NCI-H128 (cell line): ENCODE data around the gene RIMS3.
A peak's percentile ranks its signal among the peaks of the same experiment; 100 is the strongest.

Experiments used
- DNase-seq: peaks from one replicate; lab custom pipeline; 2025; ENCODE audit not compliant: unreplicated experiment; lab: John Stamatoyannopoulos, UW

Gene RIMS3

DNA sequence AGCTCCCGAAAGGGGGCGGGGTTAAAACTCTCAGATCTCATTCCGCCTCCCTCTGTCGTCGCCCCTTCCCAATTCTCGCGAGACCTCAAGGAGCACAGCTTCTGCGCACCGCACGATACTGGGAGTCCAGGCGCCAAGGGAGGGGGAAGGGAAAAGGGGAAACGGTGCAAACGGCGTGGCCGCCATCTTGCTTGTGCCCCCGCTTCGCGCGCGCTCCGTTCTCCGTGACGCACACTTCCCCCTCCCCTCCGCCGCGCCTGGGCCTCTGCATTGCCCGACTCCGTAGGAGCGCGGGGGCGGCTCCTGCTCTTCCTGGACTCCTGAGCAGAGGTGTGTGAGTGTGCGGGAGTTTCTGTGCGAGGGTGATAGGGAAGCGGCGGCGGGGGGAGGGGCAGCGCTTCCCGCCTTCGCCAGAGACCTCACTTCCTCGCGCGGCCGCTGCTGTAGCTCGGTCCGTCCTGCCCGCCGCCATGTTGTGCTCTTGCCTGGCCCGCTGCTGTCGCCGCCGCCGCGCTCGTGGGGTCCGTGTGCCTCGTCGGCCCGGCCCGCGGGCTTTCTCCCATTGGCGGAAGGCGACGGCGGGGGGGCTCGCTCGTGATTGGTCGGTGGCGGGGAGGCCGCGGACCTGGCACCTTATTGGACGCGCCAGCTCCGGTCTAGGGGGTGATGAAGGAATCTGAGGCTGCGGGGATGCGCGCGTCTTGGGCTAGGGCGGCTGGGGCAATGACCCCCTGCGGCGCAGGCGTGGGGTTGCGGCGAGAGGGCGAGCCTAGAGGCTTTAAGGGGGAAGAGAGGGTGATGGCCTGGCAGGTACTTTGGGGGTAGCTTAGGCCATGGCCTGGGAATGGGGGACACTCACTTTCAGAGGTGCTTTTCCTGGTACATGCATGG is 26.3 kb upstream of the RIMS3 start, which contains the start of gene NFYC:
Gene NFYC, plus strand, starts transcription at position 167 of the 891 bp plus-strand sequence. CDS start 47,140 bp downstream, outside the sequence.
- peak; percentile 99 for DNase-seq

DNA sequence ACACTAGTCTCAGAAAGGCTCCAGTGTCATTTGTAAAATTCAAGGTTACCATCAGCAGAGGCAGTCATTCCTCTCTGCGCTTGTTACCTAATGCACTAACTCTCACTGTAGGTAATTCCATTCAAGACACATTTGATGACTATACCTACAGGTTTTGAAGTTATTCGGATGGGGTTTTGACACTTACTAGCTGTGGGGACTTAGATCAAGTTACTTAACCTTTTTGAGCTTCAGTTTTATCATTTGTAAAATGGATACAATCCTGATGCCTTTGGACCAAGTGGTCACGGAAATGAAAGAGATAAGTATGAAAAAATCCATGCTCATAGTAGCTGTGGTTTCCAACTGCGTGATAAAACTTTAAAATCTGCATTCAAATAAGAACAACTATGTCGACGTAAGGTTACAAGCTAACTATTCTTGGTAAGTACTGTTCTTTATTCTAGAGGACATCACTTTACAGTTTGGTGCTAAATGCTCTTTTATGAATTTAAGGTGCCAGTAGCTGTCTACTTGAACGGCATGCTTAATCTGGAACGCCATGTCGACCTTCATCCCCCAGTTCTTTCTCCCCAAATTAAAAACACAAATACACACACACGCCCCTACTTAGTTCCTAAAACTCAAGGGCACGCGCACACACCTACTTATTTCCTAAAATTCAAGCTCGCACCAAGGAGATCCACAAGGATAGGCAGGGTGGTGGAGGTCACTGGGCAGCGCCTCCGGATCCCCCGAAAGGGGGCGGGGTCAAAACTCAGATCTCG is 25.5 kb upstream of the RIMS3 start:
- DNase-seq: no peak

DNA sequence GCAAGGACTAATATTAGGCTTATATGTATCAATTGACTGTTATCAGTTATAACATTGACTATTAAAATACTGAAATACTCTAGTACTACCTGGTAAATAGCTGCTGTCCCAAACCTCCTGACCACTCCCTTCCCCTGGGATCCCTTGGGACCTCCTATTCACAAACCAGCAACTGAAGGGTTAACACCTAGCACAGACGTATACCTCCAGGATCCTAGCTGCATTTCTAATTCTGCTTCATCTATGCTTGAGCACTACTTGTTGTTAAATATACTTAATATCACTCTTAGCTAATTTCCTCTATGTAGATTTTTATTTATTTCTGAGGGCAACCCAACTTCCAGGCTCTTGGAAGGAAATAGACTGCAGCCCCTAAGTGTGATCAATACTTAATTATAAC is 24.3 kb upstream of the RIMS3 start:
- no peak for DNase-seq

DNA sequence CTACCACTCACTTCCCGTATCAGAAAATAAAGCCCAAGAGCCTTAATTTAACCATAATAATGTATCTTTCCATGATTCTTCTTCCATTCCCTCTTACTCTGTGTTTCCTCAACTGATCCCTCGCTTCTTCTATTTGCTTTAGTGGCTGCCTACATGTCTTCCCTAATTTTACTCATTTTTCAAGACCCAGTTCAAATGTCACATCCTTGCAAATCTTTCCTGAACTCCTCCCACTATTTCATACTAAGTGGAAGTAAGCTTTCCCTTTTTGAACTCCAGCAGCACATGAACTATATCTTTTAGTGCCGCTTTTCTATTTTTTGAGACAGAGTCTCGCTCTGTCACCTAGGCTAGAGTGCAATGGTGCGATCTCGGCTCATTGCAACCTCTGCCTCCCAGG is 22.2 kb upstream of the RIMS3 start:
- DNase-seq: no peak

DNA sequence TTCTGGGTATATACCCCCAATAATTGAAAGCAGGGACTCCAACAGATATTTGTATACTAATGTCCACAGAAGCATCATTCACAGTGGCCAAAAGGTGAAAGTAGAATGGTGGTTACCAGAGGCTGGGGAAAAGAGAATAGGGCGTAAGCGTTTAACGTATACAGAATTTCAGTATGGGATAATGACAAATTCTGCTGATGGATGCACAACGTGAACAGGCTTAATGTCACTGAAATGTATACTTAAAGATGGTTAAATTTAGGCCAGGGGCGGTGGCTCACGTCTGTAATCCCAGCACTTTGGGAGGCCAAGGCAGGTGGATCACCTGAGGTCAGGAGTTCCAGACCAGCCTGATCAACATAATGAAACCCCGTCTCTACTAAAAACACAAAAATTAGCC is 21.6 kb upstream of the RIMS3 start:
- no peak for DNase-seq

DNA sequence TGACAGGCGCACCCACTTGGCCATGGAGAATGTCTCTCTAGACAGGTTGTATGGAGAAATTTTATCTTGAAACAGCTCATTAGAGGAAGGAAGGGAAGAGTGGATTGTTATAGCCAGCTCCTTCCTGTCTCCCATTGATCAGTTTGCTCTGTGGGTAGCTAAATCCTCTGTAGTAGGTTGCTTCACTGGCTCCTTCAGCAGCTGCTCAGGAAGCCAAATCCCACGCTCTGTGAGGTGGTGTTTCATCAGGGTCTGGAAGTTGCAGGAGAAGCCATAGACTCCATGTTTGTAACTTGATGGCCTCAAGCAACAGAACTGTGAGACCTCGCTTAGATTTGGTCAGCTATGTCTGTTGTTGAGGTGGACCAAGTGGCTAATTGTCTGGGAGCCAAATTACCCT is 19.2 kb upstream of the RIMS3 start:
- DNase-seq: no peak

DNA sequence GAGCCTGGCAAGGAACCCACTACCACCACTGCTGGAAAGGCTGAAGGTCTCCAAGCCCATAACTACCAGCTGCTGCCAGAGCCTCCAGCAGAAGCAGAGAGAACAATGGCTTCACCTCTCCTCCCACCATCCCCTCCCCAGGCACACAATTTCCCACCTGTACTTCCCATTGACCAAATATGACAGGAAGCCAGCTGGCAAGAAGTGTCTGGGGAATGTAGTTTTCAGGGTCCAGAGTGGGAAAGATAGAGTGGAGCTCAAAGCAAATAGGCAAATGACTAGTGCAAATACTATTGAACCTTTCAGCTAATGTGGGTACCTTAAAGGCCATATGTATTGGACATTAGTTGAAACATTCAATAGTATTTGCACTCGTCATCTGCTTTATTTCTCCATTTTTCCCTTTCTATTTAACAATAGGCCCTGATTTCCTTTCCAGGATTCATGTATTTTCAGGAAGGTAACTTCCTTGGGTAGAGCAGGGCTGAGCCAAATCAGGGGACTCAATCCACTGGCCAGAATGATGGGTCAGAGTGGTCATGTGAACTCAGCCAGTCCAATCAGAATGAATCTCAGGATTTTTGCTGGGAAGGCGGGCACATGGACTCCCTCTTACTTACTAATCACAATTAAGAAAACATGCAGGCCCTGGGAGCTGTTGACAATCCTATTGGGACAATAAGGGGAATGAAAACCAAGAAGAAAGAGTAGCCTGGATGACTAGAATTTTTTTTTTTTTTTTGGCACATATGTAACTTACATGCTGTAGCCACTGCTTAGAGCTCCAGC is 13.9 kb upstream of the RIMS3 start:
- DNase-seq: no peak

DNA sequence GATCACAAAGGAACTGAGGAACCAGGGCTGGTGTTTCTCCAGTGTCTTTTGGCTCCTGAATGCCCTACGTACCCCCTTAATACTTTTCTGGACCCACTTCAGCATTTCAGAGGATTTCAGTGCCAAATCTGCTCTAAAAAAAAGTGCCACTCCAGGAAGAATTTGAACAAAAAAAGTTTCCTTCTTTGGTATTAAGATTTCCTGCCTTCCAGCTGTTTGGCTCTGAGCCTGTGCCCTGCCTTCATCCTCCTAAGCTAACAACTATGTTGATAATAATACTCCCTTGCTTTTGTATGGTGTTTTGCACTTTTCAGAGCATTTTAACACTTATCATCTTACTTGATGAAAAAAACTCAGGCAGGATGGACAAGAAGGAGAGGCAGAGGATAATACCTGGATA is 11.0 kb upstream of the RIMS3 start:
- no peak for DNase-seq

DNA sequence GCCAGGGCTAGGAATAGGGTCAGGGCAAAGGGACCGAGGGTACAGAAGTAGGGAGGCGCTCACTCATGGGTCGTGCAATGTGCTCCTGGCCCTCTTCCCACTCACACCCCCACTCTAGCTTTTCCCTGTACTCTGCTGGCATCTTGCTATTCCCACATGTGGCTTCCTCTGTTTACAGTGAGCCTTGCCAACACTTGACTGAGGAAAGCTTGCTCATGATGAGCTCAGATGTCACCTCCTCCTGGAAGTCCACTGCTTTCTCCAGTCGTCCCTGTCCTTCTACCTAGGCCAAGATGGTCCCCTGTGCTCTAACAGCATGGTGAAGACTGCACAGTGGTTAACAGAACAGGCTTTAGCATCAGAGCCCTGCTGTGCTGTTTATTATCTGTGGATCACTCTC is 8.0 kb upstream of the RIMS3 start:
- DNase-seq: no peak

DNA sequence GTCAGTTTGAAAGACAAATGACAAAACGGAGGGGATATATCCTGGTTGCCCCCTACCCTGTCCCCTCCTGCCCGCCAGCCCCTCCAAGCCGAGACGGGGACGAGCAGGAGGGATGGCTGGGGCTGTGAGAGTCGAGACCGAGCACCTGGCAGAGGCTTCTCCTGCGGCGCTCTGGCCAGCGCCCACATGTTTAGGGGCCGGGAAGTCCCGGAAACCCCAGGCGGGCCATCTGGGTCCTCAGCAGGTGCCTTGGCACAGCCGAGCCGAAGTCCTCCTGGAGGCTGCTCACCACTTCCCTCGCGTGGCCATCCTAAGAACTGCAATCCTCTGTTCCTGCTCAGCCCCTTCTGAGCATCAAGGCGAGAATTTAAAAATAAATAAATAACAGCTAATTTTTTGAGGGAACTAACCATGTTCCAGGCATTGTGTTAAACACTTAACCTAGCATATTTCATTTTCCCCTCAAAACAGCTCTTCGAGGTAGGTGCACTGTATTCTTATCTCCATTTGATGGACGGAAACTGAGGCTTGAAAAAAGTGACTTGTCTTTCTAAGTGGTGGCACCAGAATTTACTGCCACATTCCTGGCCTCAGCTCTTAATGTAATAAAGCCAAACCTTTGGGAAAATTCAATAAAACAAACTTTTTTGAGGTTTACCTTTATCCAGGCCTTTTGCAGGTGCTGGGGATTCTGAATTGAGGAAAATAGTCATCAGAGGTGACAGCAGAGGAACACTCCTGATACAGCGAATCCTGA is 3.5 kb upstream of the RIMS3 start:
- peak; percentile 66 for DNase-seq

DNA sequence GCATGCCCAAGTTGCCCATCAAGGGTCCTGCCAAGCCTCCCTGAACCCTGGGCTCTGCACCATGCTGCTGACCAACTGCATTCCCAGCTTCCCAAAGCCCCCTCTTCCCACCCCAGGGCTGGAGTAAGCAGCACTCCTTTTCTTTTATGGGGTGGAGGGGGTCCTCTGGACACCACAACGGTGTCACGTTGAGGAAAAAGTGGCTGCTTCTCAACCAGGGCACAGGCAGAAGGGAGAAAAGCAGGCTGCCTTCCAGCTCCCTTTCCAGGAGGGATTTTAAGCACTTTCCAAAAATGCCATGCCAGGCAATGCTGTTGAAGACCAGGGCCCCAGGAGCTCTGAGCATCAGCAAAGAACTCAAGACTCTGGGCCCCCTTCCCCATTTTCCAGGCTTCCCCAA is 691 bp downstream of the RIMS3 start:
- no peak for DNase-seq

DNA sequence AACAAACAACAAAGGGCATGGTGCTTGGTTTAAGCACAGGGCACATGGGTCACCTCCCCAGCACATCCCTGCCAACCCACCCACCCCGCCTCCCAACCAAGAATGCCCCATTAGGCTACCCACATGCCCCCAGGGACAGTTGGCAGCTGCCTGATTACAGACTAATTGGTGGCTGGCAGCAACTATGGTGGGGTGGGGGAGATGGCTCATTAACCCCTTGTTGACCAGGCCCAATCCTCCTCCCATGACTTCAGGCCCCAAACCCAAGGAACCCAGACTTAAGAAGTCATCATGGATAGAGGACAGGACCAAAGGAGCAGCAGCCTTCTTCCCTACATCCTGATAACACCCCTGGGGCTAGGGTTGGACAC is 1.3 kb downstream of the RIMS3 start:
- DNase-seq: no peak

DNA sequence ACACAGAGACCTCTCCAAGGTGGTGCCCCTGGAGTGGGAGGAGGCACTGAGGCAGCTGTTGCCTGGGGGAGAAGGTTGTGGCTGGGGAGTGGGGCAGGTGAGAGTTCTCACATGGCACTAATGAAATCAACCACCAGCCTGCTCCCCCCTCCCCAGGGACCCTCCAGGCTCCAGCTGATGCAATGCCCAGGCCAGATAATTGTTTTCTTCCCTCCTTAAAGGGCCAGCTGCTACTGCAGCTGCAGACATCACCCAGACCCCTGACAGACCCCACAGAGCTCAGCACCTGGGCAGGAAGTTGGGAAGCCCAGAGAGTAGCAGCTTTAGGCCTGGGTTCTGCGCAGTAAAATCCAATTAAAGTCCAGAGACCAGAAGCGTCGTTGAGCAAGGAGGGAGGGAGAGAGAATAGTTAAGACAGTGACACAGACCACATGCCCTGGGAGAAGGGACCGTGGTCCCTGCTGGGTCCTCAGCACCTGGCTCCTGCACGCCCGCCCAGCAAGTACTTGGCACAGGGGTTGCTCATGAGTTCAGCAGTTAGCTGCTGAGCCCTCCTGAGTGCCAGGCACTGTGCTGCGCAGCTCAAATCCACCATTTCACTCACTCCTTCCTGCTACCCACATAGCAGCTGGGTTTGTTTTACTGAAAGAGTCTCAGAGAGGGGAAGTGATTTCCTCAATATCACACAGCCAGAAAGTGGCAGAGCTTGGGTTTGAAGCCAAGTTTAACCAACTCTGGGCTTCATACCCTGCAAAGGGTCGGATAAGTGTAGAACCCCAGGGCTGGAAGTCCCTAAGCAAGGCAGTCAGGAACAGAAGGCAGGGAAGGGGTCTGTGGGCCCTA is 1.9 kb downstream of the RIMS3 start:
- peak; percentile 41 for DNase-seq

DNA sequence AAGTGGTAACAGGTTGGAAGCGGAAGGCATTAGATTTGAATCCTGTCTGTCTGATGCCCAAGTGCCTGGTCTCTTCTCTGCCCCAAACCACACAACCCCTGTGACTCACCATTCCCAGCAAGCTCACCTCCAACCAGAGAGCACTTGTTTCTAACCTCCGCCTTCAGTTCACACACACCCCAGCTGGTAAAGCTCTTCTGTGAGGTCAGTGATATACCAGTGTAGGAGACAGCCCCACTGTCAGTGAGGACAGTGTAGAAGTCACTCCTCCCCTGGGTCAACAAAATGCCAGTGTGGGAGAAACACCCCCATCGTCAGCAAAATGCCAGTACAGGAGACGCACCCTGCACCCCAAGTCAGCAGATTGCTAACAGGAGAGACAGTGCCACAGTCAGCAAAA is 2.6 kb downstream of the RIMS3 start:
- no peak for DNase-seq

DNA sequence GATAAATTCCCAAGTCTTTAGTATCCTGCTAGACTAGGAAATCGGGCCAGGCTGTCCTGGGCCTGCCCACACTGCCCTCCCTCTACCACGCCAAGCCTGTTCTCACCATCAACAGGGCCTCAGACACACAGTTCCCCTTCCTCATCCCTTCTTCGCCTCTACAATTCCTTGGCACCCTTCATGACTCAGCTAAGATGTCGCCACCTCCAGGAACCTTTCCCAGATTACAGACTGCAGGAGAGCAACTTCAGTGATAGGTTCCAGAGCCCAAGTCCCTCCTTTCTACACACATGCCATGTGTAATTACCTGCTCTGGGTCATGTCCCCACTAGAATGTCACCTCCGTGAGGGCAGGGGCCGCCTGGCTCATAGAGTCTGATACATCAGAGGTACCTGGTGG is 3.3 kb downstream of the RIMS3 start:
- DNase-seq: no peak

DNA sequence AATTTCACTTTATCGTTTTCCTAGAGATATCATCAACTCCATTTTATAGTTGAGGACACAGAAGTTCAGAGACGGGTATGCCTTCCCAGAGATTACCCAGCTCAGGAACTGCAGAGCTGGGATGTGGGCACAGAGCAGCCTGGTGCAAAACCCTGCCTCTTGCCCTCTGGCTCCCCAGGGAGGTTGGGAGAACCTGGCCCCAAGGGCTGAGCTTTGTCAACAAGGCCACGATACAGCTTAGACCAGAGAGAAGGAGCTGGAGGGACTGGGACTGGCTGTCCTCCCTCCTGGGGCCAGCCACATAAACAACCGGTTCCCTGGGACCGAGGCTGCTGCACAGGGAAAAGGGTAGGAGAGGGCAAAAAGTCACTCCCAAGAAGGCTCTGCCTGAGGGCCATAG is 3.8 kb downstream of the RIMS3 start:
- DNase-seq: no peak

DNA sequence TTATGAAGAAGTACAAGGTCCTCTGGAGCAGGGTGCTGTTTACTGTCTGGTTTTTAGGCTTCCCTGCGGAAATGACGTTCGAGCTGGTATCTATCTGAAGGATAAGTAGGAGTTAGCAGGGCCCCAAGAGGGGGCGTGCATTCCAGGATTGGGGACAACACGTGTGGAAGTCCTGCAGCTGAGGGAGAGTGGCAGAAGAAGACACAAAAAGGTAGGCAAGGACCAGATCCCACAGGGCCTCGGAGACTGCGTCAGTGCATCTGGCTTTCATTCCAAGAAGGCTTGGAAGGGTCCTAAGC is 5.9 kb downstream of the RIMS3 start:
- DNase-seq: no peak

DNA sequence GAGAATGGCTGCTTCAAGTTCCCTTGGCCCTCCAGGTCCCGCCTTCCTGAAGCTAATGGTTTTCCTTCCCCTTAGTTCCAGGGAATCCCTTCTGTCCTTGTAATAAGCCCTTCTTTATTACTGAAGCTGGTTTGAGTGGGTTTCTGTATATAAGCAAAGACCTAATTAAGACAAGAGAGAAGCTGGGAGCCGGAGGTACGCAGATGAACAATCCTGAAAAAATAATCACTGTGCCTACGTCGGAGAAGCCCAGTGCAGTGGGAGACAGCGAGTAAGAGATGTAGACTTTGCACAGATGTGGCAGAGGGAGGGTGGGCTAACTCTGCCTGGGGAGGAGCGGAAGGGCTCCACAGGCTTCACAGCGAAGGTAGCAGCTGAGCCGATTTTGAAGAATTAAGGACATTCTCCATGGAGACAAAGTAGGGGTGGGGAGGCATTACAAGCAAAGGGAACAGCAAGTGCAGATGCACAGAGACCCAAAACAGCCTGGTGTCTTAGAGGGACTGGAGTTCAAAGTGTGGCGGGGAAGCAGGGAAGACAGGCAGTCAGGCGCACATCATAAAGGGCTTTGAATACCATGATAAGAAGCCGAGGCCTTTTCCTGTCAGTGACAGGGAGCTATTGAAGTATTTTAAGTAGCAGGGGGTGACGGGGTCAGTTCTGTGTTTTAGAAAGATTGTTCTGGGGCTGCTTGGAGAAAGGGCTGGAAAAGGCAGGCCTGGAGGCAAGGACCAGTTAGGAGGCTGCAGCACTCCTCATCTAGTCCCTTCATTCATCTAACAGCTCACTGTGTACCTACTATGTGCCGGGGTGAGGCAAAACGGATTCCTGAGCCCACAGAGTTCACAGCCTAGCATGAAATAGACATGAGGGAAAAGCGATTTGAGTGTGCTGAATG is 6.5 kb downstream of the RIMS3 start:
- no peak for DNase-seq

DNA sequence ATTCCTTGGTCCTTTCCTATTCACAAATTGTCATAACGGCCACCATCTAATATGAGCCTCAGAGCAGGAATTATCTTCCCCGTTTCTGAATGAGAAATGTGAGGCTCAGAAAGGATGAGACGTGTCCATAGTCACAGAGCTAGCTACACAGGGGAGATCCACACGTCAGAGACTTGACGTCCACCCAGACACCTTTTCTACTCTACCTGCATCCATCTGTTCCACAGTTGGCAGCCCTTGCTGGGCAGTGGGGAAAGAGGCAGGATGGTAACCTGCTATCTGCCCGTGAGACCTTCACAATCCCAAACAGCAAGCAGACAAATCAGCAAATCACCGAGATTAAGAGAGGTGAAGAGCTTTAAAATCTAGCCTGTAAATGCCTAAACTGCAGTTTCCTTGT is 8.4 kb downstream of the RIMS3 start:
- DNase-seq: no peak
